GM06990 (cell line): ENCODE measurements around the gene MYO15A.

Experiments
- DNase-seq: peaks from one replicate; pipeline ENCODE4 v3.0.0-alpha.2; 2011; ENCODE audit not compliant: insufficient read length; ENCODE audit errors: extremely low read depth
- H3K27me3 ChIP-seq: replicated peaks from 2 replicates; pipeline ENCODE4 v1.6.0; 2011; ENCODE audit warnings: low read length; ENCODE audit not compliant: control insufficient read depth, insufficient read depth
- H3K36me3 ChIP-seq: 2 replicates; pipeline ENCODE4 v1.5.1; 2011; ENCODE audit warnings: low read length; ENCODE audit not compliant: control insufficient read depth, insufficient read depth
- H3K4me3 ChIP-seq: replicated peaks from 2 replicates; pipeline ENCODE4 v1.5.1; 2011; ENCODE audit warnings: low read depth, mild to moderate bottlenecking, control low read depth, low read length
- CTCF ChIP-seq: IDR thresholded peaks from 2 replicates; pipeline ENCODE4 v1.5.1; 2011; ENCODE audit warnings: low read length, control low read depth, mild to moderate bottlenecking, inconsistent platforms; ENCODE audit not compliant: insufficient read depth, poor library complexity, severe bottlenecking

Gene MYO15A

GRCh38 chr17:18172531-18173278 lies 64.1 kb downstream of the MYO15A start:
- no peak overlapping the region for H3K4me3 ChIP-seq
- TF ChIP-seq CTCF = no peak
- DNase-seq = no peak
- no peaks in the 10 kb centered on the region for H3K36me3 ChIP-seq
- no peaks in the 10 kb centered on the region for H3K27me3 ChIP-seq

GRCh38 chr17:18173740-18174139 lies 65.2 kb downstream of the MYO15A start:
- H3K27me3 ChIP-seq = no peaks in the 10 kb centered on the region
- no peak overlapping the region for H3K4me3 ChIP-seq
- no peak for DNase-seq
- TF ChIP-seq CTCF = no peak
- H3K36me3 ChIP-seq = no peaks in the 10 kb centered on the region

- TF ChIP-seq CTCF = no peak
- H3K4me3 ChIP-seq = no peak overlapping the region
- H3K36me3 ChIP-seq = no peaks in the 10 kb centered on the region
- DNase-seq = no peak
- H3K27me3 ChIP-seq = no peaks in the 10 kb centered on the region
Observed at GRCh38 chr17:18176176-18176575, 67.6 kb downstream of the MYO15A start.

- Histone ChIP-seq H3K36me3 (no peaks in the 10 kb centered on the region), H3K4me3 (no peak overlapping the region), H3K27me3 (no peaks in the 10 kb centered on the region)
- DNase-seq = no peak
- no peak for TF ChIP-seq CTCF
Observed at GRCh38 chr17:18177133-18177532, 68.6 kb downstream of the MYO15A start.

- Histone ChIP-seq H3K27me3 (no peaks in the 10 kb centered on the region), H3K4me3 (no peak overlapping the region), H3K36me3 (no peaks in the 10 kb centered on the region)
- TF ChIP-seq CTCF = no peak
- DNase-seq = no peak
Observed at GRCh38 chr17:18177722-18178121, 69.2 kb downstream of the MYO15A start.

GRCh38 chr17:18179196-18179595 lies 70.6 kb downstream of the MYO15A start:
- no peak overlapping the region for H3K4me3 ChIP-seq
- H3K36me3 ChIP-seq = no peaks in the 10 kb centered on the region
- H3K27me3 ChIP-seq = no peaks in the 10 kb centered on the region
- no peak for DNase-seq
- TF ChIP-seq CTCF = no peak
